Posterior cingulate gyrus (tissue), 11 donors: ENCODE data around the gene ROBO3.

Experiments used
- DNase-seq, 10 donors: peaks; one replicate each; pipeline versions ENCODE4 v3.0.0 to v3.0.0-alpha.2; 2020 to 2021; ENCODE audit warnings: mixed read lengths in 3 of 10
- intact Hi-C: fragments of 100-400 bp; cut with DNase I; formaldehyde crosslinking; loops from one replicate; pipeline ENCODE4 v1.15.1; 2023

ROBO3 gene

GRCh38 chr11:124886978-124887666, 21.9 kb downstream of the ROBO3 start:
- intact Hi-C loops = no loop called here
- peak in 2 of 10 donors; percentile 36 to 48 for DNase-seq

- intact Hi-C loops = no loop called here
- DNase-seq = peak in 1 of 10 donors; percentile 34
Measured at GRCh38 chr11:124887667-124888013, 22.4 kb downstream of the ROBO3 start.

- DNase-seq = peak in 1 of 10 donors; percentile 12
- intact Hi-C loops = no loop called here
Measured at GRCh38 chr11:124889191-124890091, 24.2 kb downstream of the ROBO3 start.

GRCh38 chr11:124890151-124890550, 24.9 kb downstream of the ROBO3 start:
- DNase-seq = no peak
- intact Hi-C loops = no loop called here

GRCh38 chr11:124890683-124891372, 25.6 kb downstream of the ROBO3 start:
- DNase-seq = peak in 1 of 10 donors; percentile 67
- intact Hi-C loops = no loop called here

- intact Hi-C loops = no loop called here
- peak in 1 of 10 donors; percentile 79 for DNase-seq
Measured at GRCh38 chr11:124891373-124891861, 26.2 kb downstream of the ROBO3 start.

GRCh38 chr11:124892146-124892545, 26.9 kb downstream of the ROBO3 start:
- intact Hi-C loops = no loop called here
- no peak for DNase-seq

- intact Hi-C loops = no loop called here
- peak in 2 of 10 donors; percentile 27 to 57 for DNase-seq
Measured at GRCh38 chr11:124892750-124893454, 27.7 kb downstream of the ROBO3 start.

GRCh38 chr11:124893781-124894401, 28.7 kb downstream of the ROBO3 start:
- intact Hi-C loops = no loop called here
- peak in 1 of 10 donors; percentile 78 for DNase-seq

- intact Hi-C loops = no loop called here
Measured at GRCh38 chr11:124894606-124895430, 29.6 kb downstream of the ROBO3 start.

GRCh38 chr11:124895471-124895971, 30.3 kb downstream of the ROBO3 start:
- DNase-seq = peak in 1 of 10 donors; percentile 74
- intact Hi-C loops = no loop called here

More at GRCh38 chr11:124894606-124895430, 29.6 kb downstream of the ROBO3 start:
- peak in 1 of 10 donors; percentile 54 for DNase-seq

- DNase-seq = peak in 1 of 10 donors; percentile 37
- intact Hi-C loops = no loop called here
Measured at GRCh38 chr11:124896071-124896750, 31.0 kb downstream of the ROBO3 start.

- intact Hi-C loops = no loop called here
- peak in 1 of 10 donors; percentile 85 for DNase-seq
Measured at GRCh38 chr11:124896821-124897391, 31.7 kb downstream of the ROBO3 start.

- DNase-seq = peak in 1 of 10 donors; percentile 82
- intact Hi-C loops = no loop called here
Measured at GRCh38 chr11:124897674-124898262, 32.5 kb downstream of the ROBO3 start, which contains the start of gene ROBO4. TSS of gene ROBO4 (minus strand) at chr11:124897865. CDS start at chr11:124897795, 70 bp downstream.

GRCh38 chr11:124898263-124898680, 33.0 kb downstream of the ROBO3 start:
- DNase-seq = peak in 1 of 10 donors; percentile 67
- intact Hi-C loops = no loop called here

GRCh38 chr11:124898711-124899110, 33.5 kb downstream of the ROBO3 start:
- DNase-seq = peak in 5 of 10 donors; percentile 37 to 90 (median 52)
- intact Hi-C loops = no loop called here
